NB4 (cell line): Measurements from ENCODE around the gene RNF130.
"Not testable (repeated sequence)": the region's sequence is repeated elsewhere in the genome, so short reads cannot be mapped to it uniquely, and the experiment has no call there.

Experiments used
- POLR2A ChIP-seq: IDR thresholded peaks from 2 replicates; pipeline ENCODE4 v1.6.1; 2011; ENCODE audit warnings: mild to moderate bottlenecking; ENCODE audit not compliant: insufficient read length; ENCODE audit errors: extremely low read depth
- TF ChIP-seq, protein P1 (sequence below): IDR thresholded peaks from 2 replicates; pipeline ENCODE4 v1.6.1; 2011; ENCODE audit warnings: low read depth, low read length
- TF ChIP-seq, protein P2 (sequence below): IDR thresholded peaks from one replicate; pipeline ENCODE4 v1.5.1; 2012; ENCODE audit warnings: low read depth, low read length

DNA sequence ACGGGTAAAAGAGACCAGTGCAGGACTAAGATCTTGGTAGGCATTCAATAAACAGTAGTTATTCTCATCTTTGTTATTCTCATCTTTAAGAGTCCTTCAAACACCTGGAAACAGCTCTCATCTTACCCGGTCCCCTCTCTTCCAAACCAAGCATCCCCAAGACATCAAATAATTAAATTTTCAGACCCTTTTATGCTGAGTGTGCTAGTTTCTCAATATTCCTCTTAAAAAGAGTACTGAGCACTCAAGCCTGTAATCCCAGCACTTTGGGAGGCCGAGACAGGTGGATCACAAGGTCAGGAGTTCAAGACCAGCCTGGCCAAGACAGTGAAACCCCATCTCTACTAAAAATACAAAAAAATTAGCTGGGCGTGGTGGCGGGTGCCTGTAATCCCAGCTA is 112.4 kb downstream of the RNF130 start:
- TF ChIP-seq, protein P1, sequence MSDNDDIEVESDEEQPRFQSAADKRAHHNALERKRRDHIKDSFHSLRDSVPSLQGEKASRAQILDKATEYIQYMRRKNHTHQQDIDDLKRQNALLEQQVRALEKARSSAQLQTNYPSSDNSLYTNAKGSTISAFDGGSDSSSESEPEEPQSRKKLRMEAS = not testable (repeated sequence)
- TF ChIP-seq, protein P2, sequence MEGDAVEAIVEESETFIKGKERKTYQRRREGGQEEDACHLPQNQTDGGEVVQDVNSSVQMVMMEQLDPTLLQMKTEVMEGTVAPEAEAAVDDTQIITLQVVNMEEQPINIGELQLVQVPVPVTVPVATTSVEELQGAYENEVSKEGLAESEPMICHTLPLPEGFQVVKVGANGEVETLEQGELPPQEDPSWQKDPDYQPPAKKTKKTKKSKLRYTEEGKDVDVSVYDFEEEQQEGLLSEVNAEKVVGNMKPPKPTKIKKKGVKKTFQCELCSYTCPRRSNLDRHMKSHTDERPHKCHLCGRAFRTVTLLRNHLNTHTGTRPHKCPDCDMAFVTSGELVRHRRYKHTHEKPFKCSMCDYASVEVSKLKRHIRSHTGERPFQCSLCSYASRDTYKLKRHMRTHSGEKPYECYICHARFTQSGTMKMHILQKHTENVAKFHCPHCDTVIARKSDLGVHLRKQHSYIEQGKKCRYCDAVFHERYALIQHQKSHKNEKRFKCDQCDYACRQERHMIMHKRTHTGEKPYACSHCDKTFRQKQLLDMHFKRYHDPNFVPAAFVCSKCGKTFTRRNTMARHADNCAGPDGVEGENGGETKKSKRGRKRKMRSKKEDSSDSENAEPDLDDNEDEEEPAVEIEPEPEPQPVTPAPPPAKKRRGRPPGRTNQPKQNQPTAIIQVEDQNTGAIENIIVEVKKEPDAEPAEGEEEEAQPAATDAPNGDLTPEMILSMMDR = not testable (repeated sequence)
- TF ChIP-seq POLR2A = not testable (repeated sequence)
